ENCODE measurements around the gene TIRAP. TPM values are rescaled to one million over a fixed set of nuclear protein-coding genes. Genes with fewer than 3 reads are reported as not detected.

TIRAP gene
- total and polyA plus RNA-seq, 2 of the 8 experiments (the other 6 are each of a cell fraction or from before 2014, with no cell fraction given), result 5.3 TPM

GRCh38 chr11:126317756-126318573 lies 35.1 kb downstream of the TIRAP start:
- no peaks in the 10 kb centered on the region; a peak in 1 of 7 replicates for H3K4me1 ChIP-seq (replicated peaks in 1 of 4; ENCODE audit: control insufficient read depth in 3 of 4, insufficient read depth in 4 of 4, low read length in 3 of 4)
- no peak overlapping the region; the same call in 1 of the 2 replicates for H4K8ac ChIP-seq (ENCODE audit: extremely low read depth, insufficient read depth, low read length)
- H3K27ac ChIP-seq (ENCODE audit: low read depth, low read length), result no peak overlapping the region
- H2BK5ac ChIP-seq (ENCODE audit: low read depth, low read length), result no peak overlapping the region; the same call in 1 of the 2 replicates
- no peak overlapping the region for H3K23ac ChIP-seq (ENCODE audit: insufficient read length)
- H2BK15ac ChIP-seq (ENCODE audit: low read length), result no peak overlapping the region
- no peaks in the 10 kb centered on the region for H3K27me3 ChIP-seq (replicated peaks in 1 of 4; ENCODE audit: control insufficient read depth in 3 of 4, extremely low read depth in 1 of 4, insufficient read depth in 3 of 4, low read length in 3 of 4)
- no peak overlapping the region for H3K4ac ChIP-seq (replicated peaks; ENCODE audit: insufficient read length, low read depth, low read length)
- no peak overlapping the region for H3K14ac ChIP-seq (ENCODE audit: insufficient read length)
- ChIA-PET POLR2A (ENCODE audit: partially characterized antibody) (interaction anchor here (1.0 kb wide), 1 partner anchor 11 kb away, joined by 3 read pairs; no protein-coding TSS in a partner anchor), CTCF (ENCODE audit: partially characterized antibody) (interaction anchor here (0.6 to 2.8 kb wide), 7 partner anchors 7 to 165 kb away, joined by 3 to 20 read pairs (median 4); no protein-coding TSS in a partner anchor)
- H3K9ac ChIP-seq (replicated peaks in 1 of 4; ENCODE audit: extremely low read depth in 1 of 4, low read depth in 3 of 4, low read length in 3 of 4), result no peak overlapping the region
- no peak overlapping the region for H3K18ac ChIP-seq (ENCODE audit: extremely low read depth, low read length)
- DNase-seq (ENCODE audit: low read depth in 1 of 2, low spot score in 2 of 2), result no peak
- TF ChIP-seq JUN (IDR thresholded peaks at IDR 0.05; ENCODE audit: low read depth, low read length), result no peak
- TF ChIP-seq YY1 (IDR thresholded peaks at IDR 0.05; ENCODE audit: low read depth, low read length), result no peak
- no peak for TF ChIP-seq EGR1 (IDR thresholded peaks at IDR 0.05; ENCODE audit: borderline replicate concordance, low read depth, low read length)
- TF ChIP-seq TAF7 (optimal IDR thresholded peaks at IDR 0.05; ENCODE audit: borderline replicate concordance, low read depth, low read length), result no peak
- no peaks in the 10 kb centered on the region for H4K20me1 ChIP-seq (replicated peaks in 1 of 2; ENCODE audit: control insufficient read depth in 1 of 2, insufficient read depth in 2 of 2, low read length in 2 of 2)
- FAIRE-seq, result no peak
- H2BK12ac ChIP-seq (ENCODE audit: low read depth, low read length), result no peak overlapping the region
- H3K79me2 ChIP-seq (ENCODE audit: control insufficient read depth in 1 of 2, insufficient read depth in 2 of 2, low read length in 2 of 2), result no peaks in the 10 kb centered on the region
- 88% methylated on average over 13 of the region's 14 CpGs; no CpG with 5 or more reads in 1 of the 2 experiments for WGBS, 2 experiments (ENCODE audit: extremely low coverage in 1 of 2, insufficient coverage in 1 of 2, insufficient read length in 1 of 2, insufficient replicate concordance in 2 of 2, low coverage in 1 of 2, low lambda C conversion rate in 2 of 2, missing lambda C conversion rate in 1 of 2)
- H3K23me2 ChIP-seq (ENCODE audit: low read depth, low read length), result no peaks in the 10 kb centered on the region
- peaks cover 0 to 4% (median 0%) of the 10 kb centered on the region in 4 experiments; a peak in 1 of 8 replicates for H3K36me3 ChIP-seq (ENCODE audit: control insufficient read depth in 2 of 4, insufficient read depth in 4 of 4, low read length in 3 of 4)
- H3K4me2 ChIP-seq (ENCODE audit: insufficient read depth in 1 of 2, low read depth in 2 of 2, low read length in 2 of 2), result no peak overlapping the region
- H3K9me3 ChIP-seq (ENCODE audit: insufficient read depth in 2 of 2, low read depth in 1 of 2, low read length in 1 of 2), result no peaks in the 10 kb centered on the region
- no peak overlapping the region for H4K91ac ChIP-seq (replicated peaks; ENCODE audit: insufficient read length, low read length)
- peaks cover 2% of the 10 kb centered on the region; the same call in 1 of the 2 replicates for H3K79me1 ChIP-seq (ENCODE audit: low read depth, low read length)
- no peak overlapping the region for H2AK5ac ChIP-seq (ENCODE audit: low read depth, low read length)
- no peak overlapping the region for H2BK120ac ChIP-seq (replicated peaks; ENCODE audit: low read depth, low read length)
- no peak overlapping the region for H4K5ac ChIP-seq (ENCODE audit: insufficient read length, low read depth, low read length)
- no peak overlapping the region for H2AFZ ChIP-seq (ENCODE audit: low read length)
- H3K4me3 ChIP-seq (ENCODE audit: extremely low read depth in 1 of 4, insufficient read depth in 2 of 4, low read depth in 3 of 4, low read length in 4 of 4), result no peak overlapping the region
- H2BK20ac ChIP-seq (ENCODE audit: low read length), result no peak overlapping the region
- no peak overlapping the region for H3K56ac ChIP-seq (replicated peaks; ENCODE audit: insufficient read length, low read depth, low read length)

All from H1 (cell line).